GM18526 (cell line): ENCODE results near the gene USP37.

Experiments
- POLR2A ChIP-seq: IDR thresholded peaks from 3 replicates; pipeline ENCODE4 v1.6.1; 2011; ENCODE audit not compliant: insufficient read length; ENCODE audit errors: extremely low read depth

The USP37 gene

GRCh38 chr2:218404351-218405085 is 163.6 kb downstream of the USP37 start:
- no peak for TF ChIP-seq POLR2A

- no peak for TF ChIP-seq POLR2A
Observed at GRCh38 chr2:218403810-218404209, 164.3 kb downstream of the USP37 start.

- TF ChIP-seq POLR2A, result no peak
Observed at GRCh38 chr2:218402911-218403411, 165.2 kb downstream of the USP37 start.

- TF ChIP-seq POLR2A, result no peak
Observed at GRCh38 chr2:218402491-218402901, 165.7 kb downstream of the USP37 start.

GRCh38 chr2:218401890-218402289 is 166.3 kb downstream of the USP37 start:
- TF ChIP-seq POLR2A, result no peak

- TF ChIP-seq POLR2A, result no peak
Observed at GRCh38 chr2:218400930-218401881, 166.9 kb downstream of the USP37 start.
